ENCODE results near the gene RNASEL.

RNASEL gene

DNA sequence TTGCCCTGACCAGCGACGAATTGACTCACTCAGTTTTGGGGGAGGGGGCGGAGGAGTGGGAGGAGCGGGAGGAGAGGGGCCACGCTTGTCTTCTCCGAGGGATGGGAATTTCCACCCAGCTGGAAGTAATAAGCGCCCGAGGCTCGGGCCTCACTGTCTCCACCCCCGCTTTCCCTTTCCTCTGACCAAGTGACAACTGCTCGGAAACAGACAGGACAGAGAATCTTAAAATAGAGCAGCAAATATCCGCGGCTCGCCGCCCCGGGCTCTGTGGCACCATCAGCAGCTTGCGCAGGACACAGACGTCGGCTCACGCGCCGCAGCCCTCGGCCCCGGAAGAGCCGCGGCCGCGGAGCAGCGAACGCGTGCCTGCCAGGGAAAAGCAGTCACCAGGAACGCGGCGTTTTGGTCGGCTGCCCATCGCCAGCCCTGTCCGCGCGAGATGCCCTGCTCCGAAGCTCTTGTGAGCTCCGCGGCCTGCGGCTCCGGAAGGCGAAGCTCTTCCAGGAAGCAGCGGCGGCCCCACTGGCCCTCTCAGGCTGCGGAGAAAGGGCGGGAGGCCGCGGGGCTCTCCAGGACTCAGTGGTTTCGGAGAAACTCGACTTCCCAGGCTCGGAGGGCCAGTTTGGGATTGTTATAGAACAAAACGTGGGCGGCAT, 25.9 kb upstream of the RNASEL start (continued):
- TF ChIP-seq TCF7L2 (IDR thresholded peaks at IDR 0.05; ENCODE audit: borderline replicate concordance, low read depth, low read length) (peak; percentile 40; the same call in 1 of the 2 replicates), KLF10 (tag by site-specific recombination; IDR thresholded peaks at IDR 0.05) (peak; percentile 77), ZNF184 (tag by site-specific recombination; IDR thresholded peaks at IDR 0.05) (0 out of 2 replicates have a peak, but pooled peaks have one; percentile 23), ZNF629 (tag by site-specific recombination; IDR thresholded peaks at IDR 0.05) (peak; percentile 39; the same call in 1 of the 2 replicates), WT1 (tag by site-specific recombination; IDR thresholded peaks at IDR 0.05) (peak; percentile 70), IKZF3 (tag by site-specific recombination; IDR thresholded peaks at IDR 0.05) (peak; percentile 95), ZFP69B (tag by site-specific recombination; IDR thresholded peaks at IDR 0.05) (0 out of 2 replicates have a peak, but pooled peaks have one; percentile 8), ZBTB21 (tag by site-specific recombination; IDR thresholded peaks at IDR 0.05) (no peak), PRDM1 (tag by site-specific recombination; IDR thresholded peaks at IDR 0.05) (peak; percentile 75), ZNF155 (tag by site-specific recombination; IDR thresholded peaks at IDR 0.05) (no peak), ZBTB17 (tag by site-specific recombination; IDR thresholded peaks at IDR 0.05) (peak; percentile 94), ZXDB (tag by site-specific recombination; IDR thresholded peaks at IDR 0.05) (0 out of 2 replicates have a peak, but pooled peaks have one; percentile 38), ZBTB8A (tag by site-specific recombination; IDR thresholded peaks at IDR 0.05) (peak; percentile 4; the same call in 1 of the 2 replicates), ZNF221 (tag by site-specific recombination; IDR thresholded peaks at IDR 0.05; ENCODE audit: borderline replicate concordance) (no peak), KLF9 (tag by site-specific recombination; IDR thresholded peaks at IDR 0.05; ENCODE audit: low read depth) (peak; percentile 55; the same call in 1 of the 2 replicates), ZFHX2 (tag by site-specific recombination; conservative IDR thresholded peaks at IDR 0.05) (peak; percentile 94), ZNF366 (tag by site-specific recombination; conservative IDR thresholded peaks at IDR 0.05) (peak; percentile 76), ZNF654 (tag by site-specific recombination; IDR thresholded peaks at IDR 0.05; ENCODE audit: low read depth) (no peak), SP3 (tag by site-specific recombination; IDR thresholded peaks at IDR 0.05) (peak; percentile 73)
- TF ChIP-seq, protein P1, sequence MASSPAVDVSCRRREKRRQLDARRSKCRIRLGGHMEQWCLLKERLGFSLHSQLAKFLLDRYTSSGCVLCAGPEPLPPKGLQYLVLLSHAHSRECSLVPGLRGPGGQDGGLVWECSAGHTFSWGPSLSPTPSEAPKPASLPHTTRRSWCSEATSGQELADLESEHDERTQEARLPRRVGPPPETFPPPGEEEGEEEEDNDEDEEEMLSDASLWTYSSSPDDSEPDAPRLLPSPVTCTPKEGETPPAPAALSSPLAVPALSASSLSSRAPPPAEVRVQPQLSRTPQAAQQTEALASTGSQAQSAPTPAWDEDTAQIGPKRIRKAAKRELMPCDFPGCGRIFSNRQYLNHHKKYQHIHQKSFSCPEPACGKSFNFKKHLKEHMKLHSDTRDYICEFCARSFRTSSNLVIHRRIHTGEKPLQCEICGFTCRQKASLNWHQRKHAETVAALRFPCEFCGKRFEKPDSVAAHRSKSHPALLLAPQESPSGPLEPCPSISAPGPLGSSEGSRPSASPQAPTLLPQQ (tag by site-specific recombination; IDR thresholded peaks at IDR 0.05), result peak; percentile 27; the same call in 1 of the 2 replicates
- TF ChIP-seq, protein P2, sequence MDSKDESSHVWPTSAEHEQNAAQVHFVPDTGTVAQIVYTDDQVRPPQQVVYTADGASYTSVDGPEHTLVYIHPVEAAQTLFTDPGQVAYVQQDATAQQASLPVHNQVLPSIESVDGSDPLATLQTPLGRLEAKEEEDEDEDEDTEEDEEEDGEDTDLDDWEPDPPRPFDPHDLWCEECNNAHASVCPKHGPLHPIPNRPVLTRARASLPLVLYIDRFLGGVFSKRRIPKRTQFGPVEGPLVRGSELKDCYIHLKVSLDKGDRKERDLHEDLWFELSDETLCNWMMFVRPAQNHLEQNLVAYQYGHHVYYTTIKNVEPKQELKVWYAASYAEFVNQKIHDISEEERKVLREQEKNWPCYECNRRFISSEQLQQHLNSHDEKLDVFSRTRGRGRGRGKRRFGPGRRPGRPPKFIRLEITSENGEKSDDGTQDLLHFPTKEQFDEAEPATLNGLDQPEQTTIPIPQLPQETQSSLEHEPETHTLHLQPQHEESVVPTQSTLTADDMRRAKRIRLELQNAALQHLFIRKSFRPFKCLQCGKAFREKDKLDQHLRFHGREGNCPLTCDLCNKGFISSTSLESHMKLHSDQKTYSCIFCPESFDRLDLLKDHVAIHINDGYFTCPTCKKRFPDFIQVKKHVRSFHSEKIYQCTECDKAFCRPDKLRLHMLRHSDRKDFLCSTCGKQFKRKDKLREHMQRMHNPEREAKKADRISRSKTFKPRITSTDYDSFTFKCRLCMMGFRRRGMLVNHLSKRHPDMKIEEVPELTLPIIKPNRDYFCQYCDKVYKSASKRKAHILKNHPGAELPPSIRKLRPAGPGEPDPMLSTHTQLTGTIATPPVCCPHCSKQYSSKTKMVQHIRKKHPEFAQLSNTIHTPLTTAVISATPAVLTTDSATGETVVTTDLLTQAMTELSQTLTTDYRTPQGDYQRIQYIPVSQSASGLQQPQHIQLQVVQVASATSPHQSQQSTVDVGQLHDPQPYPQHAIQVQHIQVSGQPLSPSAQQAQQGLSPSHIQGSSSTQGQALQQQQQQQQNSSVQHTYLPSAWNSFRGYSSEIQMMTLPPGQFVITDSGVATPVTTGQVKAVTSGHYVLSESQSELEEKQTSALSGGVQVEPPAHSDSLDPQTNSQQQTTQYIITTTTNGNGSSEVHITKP (tag by site-specific recombination; IDR thresholded peaks at IDR 0.05), result peak; percentile 77
- TF ChIP-seq, protein P3, sequence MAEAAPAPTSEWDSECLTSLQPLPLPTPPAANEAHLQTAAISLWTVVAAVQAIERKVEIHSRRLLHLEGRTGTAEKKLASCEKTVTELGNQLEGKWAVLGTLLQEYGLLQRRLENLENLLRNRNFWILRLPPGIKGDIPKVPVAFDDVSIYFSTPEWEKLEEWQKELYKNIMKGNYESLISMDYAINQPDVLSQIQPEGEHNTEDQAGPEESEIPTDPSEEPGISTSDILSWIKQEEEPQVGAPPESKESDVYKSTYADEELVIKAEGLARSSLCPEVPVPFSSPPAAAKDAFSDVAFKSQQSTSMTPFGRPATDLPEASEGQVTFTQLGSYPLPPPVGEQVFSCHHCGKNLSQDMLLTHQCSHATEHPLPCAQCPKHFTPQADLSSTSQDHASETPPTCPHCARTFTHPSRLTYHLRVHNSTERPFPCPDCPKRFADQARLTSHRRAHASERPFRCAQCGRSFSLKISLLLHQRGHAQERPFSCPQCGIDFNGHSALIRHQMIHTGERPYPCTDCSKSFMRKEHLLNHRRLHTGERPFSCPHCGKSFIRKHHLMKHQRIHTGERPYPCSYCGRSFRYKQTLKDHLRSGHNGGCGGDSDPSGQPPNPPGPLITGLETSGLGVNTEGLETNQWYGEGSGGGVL (tag by site-specific recombination; IDR thresholded peaks at IDR 0.05), result peak; percentile 84
- TF ChIP-seq, protein P4, sequence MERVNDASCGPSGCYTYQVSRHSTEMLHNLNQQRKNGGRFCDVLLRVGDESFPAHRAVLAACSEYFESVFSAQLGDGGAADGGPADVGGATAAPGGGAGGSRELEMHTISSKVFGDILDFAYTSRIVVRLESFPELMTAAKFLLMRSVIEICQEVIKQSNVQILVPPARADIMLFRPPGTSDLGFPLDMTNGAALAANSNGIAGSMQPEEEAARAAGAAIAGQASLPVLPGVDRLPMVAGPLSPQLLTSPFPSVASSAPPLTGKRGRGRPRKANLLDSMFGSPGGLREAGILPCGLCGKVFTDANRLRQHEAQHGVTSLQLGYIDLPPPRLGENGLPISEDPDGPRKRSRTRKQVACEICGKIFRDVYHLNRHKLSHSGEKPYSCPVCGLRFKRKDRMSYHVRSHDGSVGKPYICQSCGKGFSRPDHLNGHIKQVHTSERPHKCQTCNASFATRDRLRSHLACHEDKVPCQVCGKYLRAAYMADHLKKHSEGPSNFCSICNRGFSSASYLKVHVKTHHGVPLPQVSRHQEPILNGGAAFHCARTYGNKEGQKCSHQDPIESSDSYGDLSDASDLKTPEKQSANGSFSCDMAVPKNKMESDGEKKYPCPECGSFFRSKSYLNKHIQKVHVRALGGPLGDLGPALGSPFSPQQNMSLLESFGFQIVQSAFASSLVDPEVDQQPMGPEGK (tag by site-specific recombination; IDR thresholded peaks at IDR 0.05), result peak; percentile 90
- TF ChIP-seq, protein P5, sequence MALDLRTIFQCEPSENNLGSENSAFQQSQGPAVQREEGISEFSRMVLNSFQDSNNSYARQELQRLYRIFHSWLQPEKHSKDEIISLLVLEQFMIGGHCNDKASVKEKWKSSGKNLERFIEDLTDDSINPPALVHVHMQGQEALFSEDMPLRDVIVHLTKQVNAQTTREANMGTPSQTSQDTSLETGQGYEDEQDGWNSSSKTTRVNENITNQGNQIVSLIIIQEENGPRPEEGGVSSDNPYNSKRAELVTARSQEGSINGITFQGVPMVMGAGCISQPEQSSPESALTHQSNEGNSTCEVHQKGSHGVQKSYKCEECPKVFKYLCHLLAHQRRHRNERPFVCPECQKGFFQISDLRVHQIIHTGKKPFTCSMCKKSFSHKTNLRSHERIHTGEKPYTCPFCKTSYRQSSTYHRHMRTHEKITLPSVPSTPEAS (tag by site-specific recombination; IDR thresholded peaks at IDR 0.05), result no peak; the same call in 1 of the 2 replicates
- TF ChIP-seq, protein P6, sequence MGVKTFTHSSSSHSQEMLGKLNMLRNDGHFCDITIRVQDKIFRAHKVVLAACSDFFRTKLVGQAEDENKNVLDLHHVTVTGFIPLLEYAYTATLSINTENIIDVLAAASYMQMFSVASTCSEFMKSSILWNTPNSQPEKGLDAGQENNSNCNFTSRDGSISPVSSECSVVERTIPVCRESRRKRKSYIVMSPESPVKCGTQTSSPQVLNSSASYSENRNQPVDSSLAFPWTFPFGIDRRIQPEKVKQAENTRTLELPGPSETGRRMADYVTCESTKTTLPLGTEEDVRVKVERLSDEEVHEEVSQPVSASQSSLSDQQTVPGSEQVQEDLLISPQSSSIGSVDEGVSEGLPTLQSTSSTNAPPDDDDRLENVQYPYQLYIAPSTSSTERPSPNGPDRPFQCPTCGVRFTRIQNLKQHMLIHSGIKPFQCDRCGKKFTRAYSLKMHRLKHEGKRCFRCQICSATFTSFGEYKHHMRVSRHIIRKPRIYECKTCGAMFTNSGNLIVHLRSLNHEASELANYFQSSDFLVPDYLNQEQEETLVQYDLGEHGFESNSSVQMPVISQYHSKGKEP (tag by site-specific recombination; IDR thresholded peaks at IDR 0.05), result peak; percentile 33; the same call in 1 of the 2 replicates
- TF ChIP-seq, protein P7, sequence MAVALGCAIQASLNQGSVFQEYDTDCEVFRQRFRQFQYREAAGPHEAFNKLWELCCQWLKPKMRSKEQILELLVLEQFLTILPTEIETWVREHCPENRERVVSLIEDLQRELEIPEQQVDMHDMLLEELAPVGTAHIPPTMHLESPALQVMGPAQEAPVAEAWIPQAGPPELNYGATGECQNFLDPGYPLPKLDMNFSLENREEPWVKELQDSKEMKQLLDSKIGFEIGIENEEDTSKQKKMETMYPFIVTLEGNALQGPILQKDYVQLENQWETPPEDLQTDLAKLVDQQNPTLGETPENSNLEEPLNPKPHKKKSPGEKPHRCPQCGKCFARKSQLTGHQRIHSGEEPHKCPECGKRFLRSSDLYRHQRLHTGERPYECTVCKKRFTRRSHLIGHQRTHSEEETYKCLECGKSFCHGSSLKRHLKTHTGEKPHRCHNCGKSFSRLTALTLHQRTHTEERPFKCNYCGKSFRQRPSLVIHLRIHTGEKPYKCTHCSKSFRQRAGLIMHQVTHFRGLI (tag by site-specific recombination; IDR thresholded peaks at IDR 0.05), result 0 out of 2 replicates have a peak, but pooled peaks have one; percentile 9

All from HEK293 (cell line).